Measurements from ENCODE around the gene BOC. TPM values are rescaled to one million over a fixed set of nuclear protein-coding genes. Genes with fewer than 3 reads are reported as not detected.
A peak's percentile ranks its signal among the peaks of the same experiment; 100 is the strongest.

The BOC gene
- polyA plus RNA-seq, 6 donors from 2014 or later: not detected

- ATAC-seq (ENCODE audit: low read depth in 2 of 2): no peak
- no peak for DNase-seq
- Mint-ChIP-seq H3K36me3 (peaks cover 0 to 7% of the 10 kb centered on the region in 2 donors), H3K27ac (no peak overlapping the region), H3K4me1 (peaks cover 12 to 22% (median 13%) of the 10 kb centered on the region in 3 donors), H3K9me3 (peaks cover 0 to 2% (median 0%) of the 10 kb centered on the region in 7 donors), H3K4me3 (peak overlapping the region; percentile 79 to 89 (median 86)), H3K27me3 (peaks cover 70 to 84% (median 74%) of the 10 kb centered on the region in 3 donors)
Measured at GRCh38 chr3:113210604-113211329, 590 bp upstream of the BOC start.

DNA sequence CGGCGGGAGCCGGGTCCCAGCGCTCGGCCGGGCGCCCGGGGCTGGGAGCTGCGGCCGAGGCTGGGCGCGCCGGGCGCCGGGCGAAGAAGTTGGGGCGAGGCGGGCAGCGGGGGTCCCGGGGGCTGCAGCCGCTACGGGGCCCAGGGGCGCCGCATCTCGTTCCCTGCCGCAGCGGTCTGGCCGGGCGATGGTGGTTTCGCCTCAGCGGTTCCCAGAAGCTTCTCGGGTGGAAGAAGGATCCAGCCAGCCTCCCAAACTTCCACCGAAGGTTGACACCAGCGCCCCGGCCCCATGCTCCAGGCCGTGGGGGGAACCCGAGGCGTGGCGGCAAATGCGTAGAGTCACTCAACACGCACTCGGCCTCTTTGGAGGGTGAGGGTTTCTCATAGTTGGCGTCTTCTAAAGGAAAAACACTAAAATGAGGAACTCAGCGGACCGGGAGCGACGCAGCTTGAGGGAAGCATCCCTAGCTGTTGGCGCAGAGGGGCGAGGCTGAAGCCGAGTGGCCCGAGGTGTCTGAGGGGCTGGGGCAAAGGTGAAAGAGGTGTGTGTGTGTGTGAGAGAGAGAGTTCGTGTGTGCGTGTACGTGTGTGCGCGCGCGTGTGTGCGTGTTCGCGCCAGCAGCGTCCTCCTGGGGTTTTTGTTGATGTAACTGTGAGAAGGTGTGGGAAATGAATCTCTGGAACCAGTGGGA lies 940 bp downstream of the BOC start:
- H3K27me3 Mint-ChIP-seq: peaks cover 62 to 75% (median 74%) of the 10 kb centered on the region in 3 donors
- DNase-seq (peak; percentile 13), ATAC-seq (ENCODE audit: low read depth in 2 of 2) (peak; percentile 46 to 61)
- H3K36me3 Mint-ChIP-seq: peaks cover 0 to 7% of the 10 kb centered on the region in 2 donors
- peak overlapping the region in 2 of 6 donors; percentile 12 to 51 for H3K27ac Mint-ChIP-seq
- H3K4me3 Mint-ChIP-seq: peak overlapping the region; percentile 1 to 88 (median 80)
- H3K4me1 Mint-ChIP-seq: peaks cover 12 to 22% (median 13%) of the 10 kb centered on the region in 3 donors
- peaks cover 0 to 2% (median 0%) of the 10 kb centered on the region in 7 donors for H3K9me3 Mint-ChIP-seq

GRCh38 chr3:113212844-113213375 lies 1.6 kb downstream of the BOC start:
- peaks cover 56 to 70% (median 68%) of the 10 kb centered on the region in 3 donors for H3K27me3 Mint-ChIP-seq
- peaks cover 0 to 7% of the 10 kb centered on the region in 2 donors for H3K36me3 Mint-ChIP-seq

DNA sequence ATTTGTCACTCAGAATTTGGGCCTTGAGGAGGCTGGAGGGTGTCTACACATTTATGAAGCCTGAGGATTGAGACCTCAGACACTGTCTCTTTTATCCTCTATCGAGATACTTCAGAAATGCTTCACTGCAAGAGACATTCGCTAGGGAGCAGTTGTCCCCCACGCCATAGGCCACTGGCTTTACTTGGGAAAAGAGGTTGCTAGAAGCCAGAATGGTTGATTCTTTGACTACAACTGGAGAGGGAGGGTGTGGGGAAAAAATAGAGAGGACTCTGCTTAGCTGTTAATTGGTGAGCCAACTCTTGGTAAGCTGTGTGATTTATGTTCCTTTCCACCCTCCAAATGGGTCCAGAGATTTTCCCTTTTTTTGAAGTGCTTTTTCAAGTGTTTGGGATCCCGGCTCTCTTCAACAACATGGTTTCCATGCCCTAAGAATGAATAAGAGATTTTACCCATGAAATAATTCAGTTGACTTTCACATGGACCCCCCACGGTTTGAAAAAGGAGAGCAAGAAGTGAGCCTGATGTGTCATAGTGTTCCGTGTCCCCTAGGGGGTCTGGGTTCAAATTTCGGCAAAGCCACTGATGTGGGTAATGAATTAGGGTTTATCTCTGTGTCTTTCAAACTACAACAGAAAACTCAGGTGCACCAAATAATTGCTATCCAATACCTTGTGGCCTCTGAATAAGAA lies 2.7 kb downstream of the BOC start:
- H3K9me3 Mint-ChIP-seq: peaks cover 0 to 2% (median 0%) of the 10 kb centered on the region in 7 donors
- ATAC-seq (ENCODE audit: low read depth in 2 of 2) (no peak), DNase-seq (no peak)
- H3K4me3 Mint-ChIP-seq: peak overlapping the region in 4 of 8 donors; percentile 5 to 65 (median 33)
- no peak overlapping the region for H3K27ac Mint-ChIP-seq
- peaks cover 56 to 64% (median 59%) of the 10 kb centered on the region in 3 donors for H3K27me3 Mint-ChIP-seq
- H3K4me1 Mint-ChIP-seq: peaks cover 12 to 22% (median 13%) of the 10 kb centered on the region in 3 donors
- peaks cover 0 to 7% of the 10 kb centered on the region in 2 donors for H3K36me3 Mint-ChIP-seq

More at GRCh38 chr3:113212844-113213375, 1.6 kb downstream of the BOC start:
- Mint-ChIP-seq H3K4me3 (peak overlapping the region; percentile 1 to 88 (median 80)), H3K4me1 (peaks cover 12 to 22% (median 13%) of the 10 kb centered on the region in 3 donors), H3K27ac (no peak overlapping the region), H3K9me3 (peaks cover 0 to 2% (median 0%) of the 10 kb centered on the region in 7 donors)
- no peak for ATAC-seq (ENCODE audit: low read depth in 2 of 2)
- DNase-seq: no peak

DNA sequence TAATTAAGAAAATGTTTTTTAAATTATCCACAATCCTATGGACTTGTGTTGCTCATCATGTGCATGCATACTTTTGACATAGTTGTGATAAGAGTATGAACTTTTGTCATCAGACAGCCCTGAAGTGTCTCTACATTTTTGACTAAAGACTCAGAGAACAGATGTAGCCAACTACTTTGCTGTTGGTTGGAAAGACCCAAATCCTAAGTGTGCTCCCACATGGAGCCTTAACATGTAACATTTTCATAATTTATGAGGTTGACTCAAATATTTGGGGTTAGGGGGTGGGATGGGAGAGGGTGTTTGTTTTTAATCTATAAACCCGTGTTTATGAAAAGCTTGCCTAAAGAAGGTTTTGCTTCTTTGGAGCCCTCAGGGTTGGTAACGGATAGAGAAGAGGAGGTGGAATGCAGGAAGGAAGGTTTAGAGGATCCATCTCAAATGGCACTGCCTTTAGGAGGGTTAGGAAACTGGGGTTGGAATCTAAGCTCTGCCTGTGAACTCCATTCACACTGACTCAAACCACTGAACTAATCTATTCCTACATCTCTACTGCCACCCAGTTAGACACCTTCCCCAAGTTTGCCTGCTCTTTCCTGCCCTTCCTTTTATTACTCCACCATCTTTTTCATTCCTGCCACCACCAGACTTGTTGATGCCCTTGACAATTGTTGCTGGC lies 3.7 kb downstream of the BOC start:
- H3K27ac Mint-ChIP-seq: no peak overlapping the region
- peaks cover 0 to 7% of the 10 kb centered on the region in 2 donors for H3K36me3 Mint-ChIP-seq
- peak overlapping the region in 1 of 8 donors; percentile 3 for H3K4me3 Mint-ChIP-seq
- peaks cover 0 to 2% (median 0%) of the 10 kb centered on the region in 7 donors for H3K9me3 Mint-ChIP-seq
- H3K4me1 Mint-ChIP-seq: peaks cover 12 to 22% (median 13%) of the 10 kb centered on the region in 3 donors
- ATAC-seq (ENCODE audit: low read depth in 2 of 2) (no peak), DNase-seq (no peak)
- H3K27me3 Mint-ChIP-seq: peaks cover 49 to 58% (median 52%) of the 10 kb centered on the region in 3 donors

- peaks cover 0 to 7% of the 10 kb centered on the region in 2 donors for H3K36me3 Mint-ChIP-seq
- peaks cover 6 to 15% (median 11%) of the 10 kb centered on the region in 3 donors for H3K4me1 Mint-ChIP-seq
- no peak overlapping the region for H3K27ac Mint-ChIP-seq
- peaks cover 47 to 55% (median 48%) of the 10 kb centered on the region in 3 donors for H3K27me3 Mint-ChIP-seq
- peaks cover 0 to 2% (median 0%) of the 10 kb centered on the region in 7 donors for H3K9me3 Mint-ChIP-seq
- ATAC-seq (ENCODE audit: low read depth in 2 of 2) (no peak), DNase-seq (no peak)
- no peak overlapping the region for H3K4me3 Mint-ChIP-seq
Measured at GRCh38 chr3:113216393-113216792, 5.0 kb downstream of the BOC start.

- Mint-ChIP-seq H3K36me3 (no peaks in the 10 kb centered on the region), H3K27me3 (peaks cover 46 to 50% (median 49%) of the 10 kb centered on the region in 3 donors), H3K4me3 (no peak overlapping the region), H3K27ac (no peak overlapping the region), H3K4me1 (peaks cover 0 to 2% (median 0%) of the 10 kb centered on the region in 3 donors), H3K9me3 (no peaks in the 10 kb centered on the region)
- no peak for DNase-seq
- no peak for ATAC-seq (ENCODE audit: low read depth in 2 of 2)
Measured at GRCh38 chr3:113218011-113218680, 6.8 kb downstream of the BOC start.

DNA sequence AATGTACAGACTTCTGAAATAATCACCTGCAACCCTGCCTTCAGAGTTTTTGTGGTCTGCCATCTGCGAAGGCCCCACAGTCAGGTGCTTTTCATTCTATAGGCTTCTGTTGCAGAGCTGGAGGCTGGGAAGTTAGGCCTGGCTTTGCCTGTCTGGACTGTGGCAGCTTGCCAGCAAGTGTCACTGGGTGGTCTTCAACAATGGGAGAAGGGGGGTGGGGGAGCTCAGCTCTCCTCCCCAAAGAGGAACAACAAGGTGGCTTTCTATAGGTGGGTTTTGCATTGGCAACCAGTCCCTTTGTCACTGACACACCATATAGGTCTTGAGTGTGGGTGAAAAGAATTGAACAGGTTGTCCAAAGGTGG lies 7.3 kb downstream of the BOC start:
- H3K36me3 Mint-ChIP-seq: no peaks in the 10 kb centered on the region
- H3K4me1 Mint-ChIP-seq: peaks cover 2 to 6% (median 2%) of the 10 kb centered on the region in 3 donors
- ATAC-seq (ENCODE audit: low read depth in 2 of 2) (no peak), DNase-seq (no peak)
- no peak overlapping the region for H3K4me3 Mint-ChIP-seq
- H3K27ac Mint-ChIP-seq: no peak overlapping the region
- H3K27me3 Mint-ChIP-seq: peaks cover 41 to 44% (median 44%) of the 10 kb centered on the region in 3 donors
- no peaks in the 10 kb centered on the region for H3K9me3 Mint-ChIP-seq

GRCh38 chr3:113219605-113220300 lies 8.4 kb downstream of the BOC start:
- ATAC-seq (ENCODE audit: low read depth in 2 of 2): no peak

GRCh38 chr3:113220721-113221120 lies 9.4 kb downstream of the BOC start:
- no peak for DNase-seq
- ATAC-seq (ENCODE audit: low read depth in 2 of 2): no peak
- Mint-ChIP-seq H3K27ac (peak overlapping the region in 1 of 6 donors; percentile 28), H3K36me3 (no peaks in the 10 kb centered on the region), H3K4me1 (peaks cover 9 to 13% (median 9%) of the 10 kb centered on the region in 3 donors), H3K27me3 (peaks cover 24 to 35% (median 28%) of the 10 kb centered on the region in 3 donors), H3K4me3 (no peak overlapping the region), H3K9me3 (no peaks in the 10 kb centered on the region)

More at GRCh38 chr3:113219605-113220300, 8.4 kb downstream of the BOC start:
- Mint-ChIP-seq H3K27me3 (peaks cover 34 to 41% (median 36%) of the 10 kb centered on the region in 3 donors), H3K4me3 (no peak overlapping the region), H3K36me3 (no peaks in the 10 kb centered on the region), H3K27ac (no peak overlapping the region), H3K4me1 (peaks cover 9 to 13% (median 9%) of the 10 kb centered on the region in 3 donors), H3K9me3 (no peaks in the 10 kb centered on the region)
- DNase-seq: no peak

- H3K27me3 Mint-ChIP-seq: peaks cover 22 to 35% (median 28%) of the 10 kb centered on the region in 3 donors
Measured at GRCh38 chr3:113221721-113222257, 10.4 kb downstream of the BOC start.

More at GRCh38 chr3:113221721-113222257, 10.4 kb downstream of the BOC start:
- Mint-ChIP-seq H3K27ac (no peak overlapping the region), H3K9me3 (no peaks in the 10 kb centered on the region), H3K4me3 (no peak overlapping the region), H3K36me3 (no peaks in the 10 kb centered on the region), H3K4me1 (peaks cover 9 to 13% (median 9%) of the 10 kb centered on the region in 3 donors)
- ATAC-seq (ENCODE audit: low read depth in 2 of 2) (no peak), DNase-seq (no peak)

Data from naive B cell (primary cell).